ENCODE results near the gene USP3. TPM values are rescaled to one million over a fixed set of nuclear protein-coding genes. Genes with fewer than 3 reads are reported as not detected.

Gene USP3
- total and polyA plus RNA-seq, 2 experiments from 2014 or later, result 15.4 to 21.0 TPM

DNA sequence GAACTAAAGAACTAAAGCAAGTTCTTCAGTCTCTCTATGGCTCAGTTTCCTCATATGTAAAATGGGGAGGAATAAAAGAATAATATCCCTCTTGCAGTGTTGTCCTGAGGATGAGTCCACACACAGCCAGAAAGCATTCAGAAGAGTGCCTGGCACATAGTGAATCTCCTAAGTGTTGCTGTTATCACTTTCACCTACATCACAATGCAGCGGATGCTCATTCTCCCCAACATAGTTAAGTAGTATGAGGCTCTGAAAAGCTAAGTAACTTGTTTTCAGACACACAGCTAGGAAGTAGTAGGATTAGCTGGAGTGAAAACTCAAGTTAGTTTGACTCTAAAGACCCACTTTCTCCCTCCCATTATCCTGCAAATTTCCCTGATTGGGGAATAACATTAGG lies 9.1 kb upstream of the USP3 start:
- Histone ChIP-seq H3K27me3 (replicated peaks; ENCODE audit: insufficient read depth) (peaks cover 9% of the 10 kb centered on the region), H3K9ac (no peak overlapping the region), H3K27ac (no peak overlapping the region), H4K20me1 (ENCODE audit: insufficient read depth) (no peaks in the 10 kb centered on the region), H3K9me2 (ENCODE audit: insufficient read depth) (no peaks in the 10 kb centered on the region), H3K4me2 (ENCODE audit: unreplicated experiment) (no peak overlapping the region), H3K36me3 (ENCODE audit: low read depth) (no peaks in the 10 kb centered on the region), H3F3A (ENCODE audit: insufficient read depth) (peaks cover 22% of the 10 kb centered on the region; the same call in 1 of the 2 replicates), H2AFZ (no peak overlapping the region), H3K9me3 (ENCODE audit: low read depth) (no peaks in the 10 kb centered on the region), H3K4me3 (no peak overlapping the region), H3K79me2 (ENCODE audit: insufficient read depth) (no peaks in the 10 kb centered on the region), H3K4me1 (ENCODE audit: insufficient read depth) (peaks cover 10% of the 10 kb centered on the region)
- TF ChIP-seq EZH2phosphoT487 (IDR thresholded peaks at IDR 0.05; ENCODE audit: insufficient read depth, low read depth), result no peak
- no peak for TF ChIP-seq EZH2 (IDR thresholded peaks at IDR 0.05; ENCODE audit: insufficient read depth, poor library complexity, severe bottlenecking)
- 74 to 81% methylated on average over 1 of the region's 1 CpG for WGBS, 2 experiments (ENCODE audit: low coverage in 1 of 2, low lambda C conversion rate in 2 of 2, missing lambda C conversion rate in 2 of 2)
- DNase-seq, result no peak
- in situ Hi-C loops (cut with MboI), result no loop called here

DNA sequence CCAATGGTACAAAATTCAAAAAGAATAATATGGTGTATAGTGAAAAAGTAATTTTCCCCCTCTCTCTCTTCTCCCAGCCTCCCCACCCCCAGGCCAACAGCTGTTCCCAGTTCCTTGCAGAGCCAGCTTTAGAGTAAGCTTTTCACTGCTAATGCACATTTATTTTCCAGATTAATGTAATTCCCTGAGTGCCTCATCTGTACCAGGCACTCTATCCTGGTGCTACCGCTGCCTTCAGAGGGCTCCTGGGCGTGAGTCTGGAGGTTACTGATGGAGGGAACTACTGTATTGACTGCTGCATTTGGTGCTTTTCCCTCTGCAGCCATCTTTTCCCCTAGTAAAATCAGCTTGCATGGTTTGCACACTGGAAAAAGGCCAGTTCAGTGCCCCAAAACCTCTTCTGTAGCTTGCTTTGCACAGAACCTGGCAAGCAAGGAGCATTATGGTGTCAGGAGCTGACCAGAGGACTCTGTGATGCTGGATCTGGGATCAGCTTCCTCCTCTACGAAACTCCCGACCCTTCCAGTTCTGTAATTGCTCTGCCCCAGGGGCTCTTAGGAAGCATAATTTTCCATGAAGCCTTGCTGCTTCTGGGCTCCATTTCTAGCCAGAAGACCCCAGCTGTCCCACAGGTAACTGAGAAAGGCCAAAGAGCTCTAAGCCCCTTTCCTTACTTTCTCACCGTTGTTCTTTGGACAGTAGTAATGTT lies 8.5 kb upstream of the USP3 start:
- Histone ChIP-seq H2AFZ (no peak overlapping the region), H3K4me2 (ENCODE audit: unreplicated experiment) (no peak overlapping the region), H3K4me3 (no peak overlapping the region), H3F3A (ENCODE audit: insufficient read depth) (peaks cover 22% of the 10 kb centered on the region; the same call in 1 of the 2 replicates), H3K4me1 (ENCODE audit: insufficient read depth) (peaks cover 10% of the 10 kb centered on the region), H3K9me3 (ENCODE audit: low read depth) (no peaks in the 10 kb centered on the region), H4K20me1 (ENCODE audit: insufficient read depth) (no peaks in the 10 kb centered on the region), H3K36me3 (ENCODE audit: low read depth) (no peaks in the 10 kb centered on the region), H3K9me2 (ENCODE audit: insufficient read depth) (no peaks in the 10 kb centered on the region), H3K27me3 (replicated peaks; ENCODE audit: insufficient read depth) (peaks cover 6% of the 10 kb centered on the region), H3K79me2 (ENCODE audit: insufficient read depth) (no peaks in the 10 kb centered on the region), H3K9ac (no peak overlapping the region), H3K27ac (no peak overlapping the region)
- 92 to 94% methylated on average over 5 of the region's 5 CpGs for WGBS, 2 experiments (ENCODE audit: low coverage in 1 of 2, low lambda C conversion rate in 2 of 2, missing lambda C conversion rate in 2 of 2)
- in situ Hi-C loops (cut with MboI), result no loop called here
- no peak for DNase-seq
- no peak for TF ChIP-seq EZH2phosphoT487 (IDR thresholded peaks at IDR 0.05; ENCODE audit: insufficient read depth, low read depth)
- no peak for TF ChIP-seq EZH2 (IDR thresholded peaks at IDR 0.05; ENCODE audit: insufficient read depth, poor library complexity, severe bottlenecking)

DNA sequence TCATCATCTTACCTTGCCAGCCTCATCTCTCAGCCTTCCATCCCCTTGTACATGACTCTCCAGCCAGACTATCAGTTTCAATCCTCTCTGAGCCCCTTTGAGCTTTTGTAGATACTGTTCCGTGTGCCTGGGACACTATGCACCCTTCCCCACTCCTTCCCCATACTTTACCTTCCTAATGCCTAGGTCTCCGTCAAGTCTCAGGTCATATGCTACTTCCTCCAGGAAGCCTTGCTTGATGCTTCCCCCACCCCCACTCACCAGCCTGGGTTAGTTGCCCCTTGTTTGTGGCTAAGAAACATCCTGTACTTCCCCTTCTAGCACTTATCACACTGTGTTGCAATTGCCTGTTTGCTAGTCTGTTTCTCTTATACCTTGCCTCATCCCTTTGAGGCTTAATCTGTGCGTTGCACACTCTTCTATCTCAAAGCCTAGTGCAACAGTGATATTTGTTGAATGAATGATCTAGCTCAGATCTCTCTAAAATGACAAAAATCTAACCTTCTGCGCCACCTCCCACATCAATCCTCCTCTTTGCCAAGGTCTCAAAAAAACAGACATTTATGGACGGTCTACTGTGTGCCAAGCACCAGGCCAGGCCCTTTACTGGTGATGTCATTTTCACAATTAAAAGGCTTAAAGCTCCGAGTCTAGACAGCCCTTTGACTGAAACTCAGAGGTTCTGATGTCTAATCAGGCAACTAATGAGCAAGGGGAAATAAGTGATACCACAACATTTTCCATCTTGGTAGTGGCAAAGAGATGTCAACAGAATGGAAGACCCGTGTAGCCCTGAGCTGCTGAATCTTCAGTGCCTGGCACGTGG lies 6.5 kb upstream of the USP3 start:
- in situ Hi-C loops (cut with MboI), result no loop called here

DNA sequence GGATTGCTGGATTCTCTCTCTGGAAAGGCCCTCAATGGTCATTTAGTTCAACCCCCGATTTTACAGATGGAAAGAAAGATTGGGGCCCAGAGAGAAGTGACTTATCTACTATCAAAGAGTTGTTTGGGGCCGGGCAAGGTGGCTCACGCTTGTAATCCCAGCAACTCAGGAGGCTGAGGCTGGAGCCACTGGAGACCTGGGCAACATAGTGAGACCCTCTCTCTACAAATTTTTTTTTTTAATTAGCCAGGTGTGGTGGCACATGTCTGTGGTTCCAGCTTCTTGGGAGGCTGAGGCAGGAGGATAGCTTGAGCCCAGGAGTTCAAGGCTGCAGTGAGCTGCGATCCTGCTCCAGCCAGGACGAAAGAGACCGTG lies 5.2 kb upstream of the USP3 start:
- Histone ChIP-seq H3F3A (ENCODE audit: insufficient read depth) (peaks cover 27% of the 10 kb centered on the region), H3K4me2 (ENCODE audit: unreplicated experiment) (no peak overlapping the region), H3K79me2 (ENCODE audit: insufficient read depth) (no peaks in the 10 kb centered on the region), H3K4me3 (no peak overlapping the region), H3K9ac (no peak overlapping the region), H3K9me3 (ENCODE audit: low read depth) (no peaks in the 10 kb centered on the region), H3K27ac (no peak overlapping the region), H2AFZ (no peak overlapping the region), H3K36me3 (ENCODE audit: low read depth) (no peaks in the 10 kb centered on the region), H3K9me2 (ENCODE audit: insufficient read depth) (no peaks in the 10 kb centered on the region), H4K20me1 (ENCODE audit: insufficient read depth) (no peaks in the 10 kb centered on the region), H3K27me3 (replicated peaks; ENCODE audit: insufficient read depth) (no peaks in the 10 kb centered on the region; the same call in 1 of the 2 replicates), H3K4me1 (ENCODE audit: insufficient read depth) (peaks cover 16% of the 10 kb centered on the region)
- 94 to 98% methylated on average over 6 of the region's 6 CpGs for WGBS, 2 experiments (ENCODE audit: low coverage in 1 of 2, low lambda C conversion rate in 2 of 2, missing lambda C conversion rate in 2 of 2)
- in situ Hi-C loops (cut with MboI), result no loop called here
- no peak for DNase-seq
- no peak for TF ChIP-seq EZH2 (IDR thresholded peaks at IDR 0.05; ENCODE audit: insufficient read depth, poor library complexity, severe bottlenecking)
- TF ChIP-seq EZH2phosphoT487 (IDR thresholded peaks at IDR 0.05; ENCODE audit: insufficient read depth, low read depth), result no peak

More for the DNA sequence above, 6.5 kb upstream of the USP3 start:
- no peak overlapping the region for H2AFZ ChIP-seq
- 78 to 79% methylated on average over 8 of the region's 8 CpGs for WGBS, 2 experiments (ENCODE audit: low coverage in 1 of 2, low lambda C conversion rate in 2 of 2, missing lambda C conversion rate in 2 of 2)
- no peak overlapping the region for H3K27ac ChIP-seq
- H3K9ac ChIP-seq, result no peak overlapping the region
- H3F3A ChIP-seq (ENCODE audit: insufficient read depth), result peaks cover 29% of the 10 kb centered on the region
- no peak overlapping the region for H3K4me3 ChIP-seq
- TF ChIP-seq EZH2phosphoT487 (IDR thresholded peaks at IDR 0.05; ENCODE audit: insufficient read depth, low read depth) (no peak), EZH2 (IDR thresholded peaks at IDR 0.05; ENCODE audit: insufficient read depth, poor library complexity, severe bottlenecking) (no peak)
- no peaks in the 10 kb centered on the region for H3K36me3 ChIP-seq (ENCODE audit: low read depth)
- H3K4me1 ChIP-seq (ENCODE audit: insufficient read depth), result peaks cover 15% of the 10 kb centered on the region
- no peaks in the 10 kb centered on the region for H3K79me2 ChIP-seq (ENCODE audit: insufficient read depth)
- H4K20me1 ChIP-seq (ENCODE audit: insufficient read depth), result no peaks in the 10 kb centered on the region
- no peak overlapping the region for H3K4me2 ChIP-seq (ENCODE audit: unreplicated experiment)
- no peaks in the 10 kb centered on the region for H3K9me2 ChIP-seq (ENCODE audit: insufficient read depth)
- no peaks in the 10 kb centered on the region for H3K9me3 ChIP-seq (ENCODE audit: low read depth)
- H3K27me3 ChIP-seq (replicated peaks; ENCODE audit: insufficient read depth), result no peaks in the 10 kb centered on the region; the same call in 1 of the 2 replicates
- no peak for DNase-seq

Data from GM23248 (cell line).